Measurements from ENCODE around the gene GPR146.

DNA sequence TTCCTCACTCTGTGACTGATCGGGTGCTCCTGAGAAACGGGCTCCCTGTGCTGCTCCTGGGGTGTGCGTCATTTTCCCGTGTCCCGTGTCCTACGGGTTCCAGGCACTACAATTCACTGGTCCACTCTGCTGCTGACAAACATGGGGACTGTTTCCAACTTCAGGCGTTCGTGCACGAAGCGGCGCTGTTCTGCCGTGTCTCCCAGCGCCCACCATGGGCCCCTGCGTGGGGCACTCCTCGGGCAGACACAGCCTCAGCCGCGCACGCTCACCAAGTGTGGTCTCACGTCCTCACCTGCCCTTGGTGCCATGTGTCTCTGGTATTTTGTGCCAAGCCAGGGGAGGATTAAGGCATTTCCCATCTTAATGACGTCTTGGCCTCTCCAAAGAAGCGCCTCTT is 19.0 kb downstream of the GPR146 start:
- no peak for TF ChIP-seq POLR2A (IDR thresholded peaks at IDR 0.05)
- TF ChIP-seq, protein P1, sequence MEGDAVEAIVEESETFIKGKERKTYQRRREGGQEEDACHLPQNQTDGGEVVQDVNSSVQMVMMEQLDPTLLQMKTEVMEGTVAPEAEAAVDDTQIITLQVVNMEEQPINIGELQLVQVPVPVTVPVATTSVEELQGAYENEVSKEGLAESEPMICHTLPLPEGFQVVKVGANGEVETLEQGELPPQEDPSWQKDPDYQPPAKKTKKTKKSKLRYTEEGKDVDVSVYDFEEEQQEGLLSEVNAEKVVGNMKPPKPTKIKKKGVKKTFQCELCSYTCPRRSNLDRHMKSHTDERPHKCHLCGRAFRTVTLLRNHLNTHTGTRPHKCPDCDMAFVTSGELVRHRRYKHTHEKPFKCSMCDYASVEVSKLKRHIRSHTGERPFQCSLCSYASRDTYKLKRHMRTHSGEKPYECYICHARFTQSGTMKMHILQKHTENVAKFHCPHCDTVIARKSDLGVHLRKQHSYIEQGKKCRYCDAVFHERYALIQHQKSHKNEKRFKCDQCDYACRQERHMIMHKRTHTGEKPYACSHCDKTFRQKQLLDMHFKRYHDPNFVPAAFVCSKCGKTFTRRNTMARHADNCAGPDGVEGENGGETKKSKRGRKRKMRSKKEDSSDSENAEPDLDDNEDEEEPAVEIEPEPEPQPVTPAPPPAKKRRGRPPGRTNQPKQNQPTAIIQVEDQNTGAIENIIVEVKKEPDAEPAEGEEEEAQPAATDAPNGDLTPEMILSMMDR (IDR thresholded peaks at IDR 0.05) = no peak
